ENCODE measurements around the gene LCN12.

GRCh38 chr9:136996361-136997292, 44.6 kb downstream of the LCN12 start, which contains the start of gene CLIC3:
- no peak for TF ChIP-seq CTCF (IDR thresholded peaks at IDR 0.05; ENCODE audit: insufficient read depth, low read length, poor library complexity, severe bottlenecking)
- no peak for TF ChIP-seq EZH2phosphoT487 (conservative IDR thresholded peaks at IDR 0.05; ENCODE audit: low read length)

All from SU-DHL-6 (cell line).